Dermis microvascular lymphatic vessel endothelial cell (primary cell): ENCODE data around the gene TMEM141. TPM values are rescaled to one million over a fixed set of nuclear protein-coding genes. Genes with fewer than 3 reads are reported as not detected.
A peak's percentile ranks its signal among the peaks of the same experiment; 100 is the strongest.
"Not testable (repeated sequence)": the region's sequence is repeated elsewhere in the genome, so short reads cannot be mapped to it uniquely, and the experiment has no call there.

ENCODE experiments used
- DNase-seq, 2 donors: peaks; one replicate each; pipeline versions ENCODE4 v3.0.0 to v3.0.0-alpha.2; 2010; ENCODE audit warnings: low read depth in 2 of 2
- total RNA-seq: library from RNA; depleted of rRNA; stranded (reverse); fragments of >200 nt; gene quantifications from 2 replicates; pipeline ENCODE4 v1.2.1, GENCODE V29; 2014

Gene TMEM141
- total RNA-seq, 1 donor from 2014 or later, result 58.8 TPM

DNA sequence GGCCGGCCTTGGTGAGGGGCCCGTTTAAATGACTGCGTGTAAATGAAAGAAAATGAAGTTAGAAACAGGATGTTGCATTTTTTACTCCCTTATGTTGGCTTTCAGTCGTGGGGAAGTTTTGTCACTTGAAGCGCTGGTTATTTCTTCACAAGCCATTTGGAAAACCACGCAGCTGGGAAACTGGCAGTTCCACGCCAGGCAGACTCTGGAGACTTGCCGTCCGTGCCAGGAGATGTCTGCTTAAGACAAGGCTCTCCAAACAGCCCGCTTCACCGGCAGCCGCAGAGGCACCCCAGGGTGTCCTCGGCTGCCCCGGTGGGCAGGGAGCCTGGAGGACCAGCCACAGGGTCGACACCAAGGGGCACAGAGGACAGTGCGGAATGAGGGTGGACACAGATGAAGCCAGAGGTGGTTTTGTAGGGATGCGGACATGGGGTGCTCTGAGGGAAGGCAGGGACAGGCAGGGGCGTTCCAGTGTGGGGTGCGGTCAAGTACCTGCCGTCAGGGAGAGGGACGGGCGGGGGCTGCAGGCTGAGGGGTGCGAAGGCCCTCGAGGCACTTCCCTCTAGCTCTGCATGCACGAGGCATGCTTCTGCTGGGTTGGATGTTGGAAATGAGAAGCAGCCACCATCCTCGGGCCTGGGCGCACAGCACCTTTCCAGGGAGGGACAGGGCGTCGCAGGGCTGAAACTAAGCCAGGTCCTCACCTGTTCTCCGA, 40.0 kb downstream of the TMEM141 start:
- no peak for DNase-seq

DNA sequence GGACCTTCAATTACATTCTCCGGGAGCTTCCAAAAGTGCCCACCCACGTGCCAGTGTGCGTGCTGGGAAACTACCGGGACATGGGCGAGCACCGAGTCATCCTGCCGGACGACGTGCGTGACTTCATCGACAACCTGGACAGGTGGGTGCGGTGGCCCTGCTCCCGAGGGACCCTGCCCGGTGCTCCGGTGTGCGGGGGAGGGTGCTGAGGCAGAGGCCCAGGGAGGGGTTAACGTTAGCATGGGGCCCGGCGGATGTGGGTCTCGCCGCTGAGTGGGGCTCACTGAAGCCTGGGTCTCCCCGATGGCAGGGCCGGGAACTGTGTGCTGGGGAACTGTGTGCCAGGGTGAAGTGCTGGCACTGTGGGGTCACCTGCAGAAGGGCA, 40.6 kb downstream of the TMEM141 start:
- DNase-seq, result no peak

DNA sequence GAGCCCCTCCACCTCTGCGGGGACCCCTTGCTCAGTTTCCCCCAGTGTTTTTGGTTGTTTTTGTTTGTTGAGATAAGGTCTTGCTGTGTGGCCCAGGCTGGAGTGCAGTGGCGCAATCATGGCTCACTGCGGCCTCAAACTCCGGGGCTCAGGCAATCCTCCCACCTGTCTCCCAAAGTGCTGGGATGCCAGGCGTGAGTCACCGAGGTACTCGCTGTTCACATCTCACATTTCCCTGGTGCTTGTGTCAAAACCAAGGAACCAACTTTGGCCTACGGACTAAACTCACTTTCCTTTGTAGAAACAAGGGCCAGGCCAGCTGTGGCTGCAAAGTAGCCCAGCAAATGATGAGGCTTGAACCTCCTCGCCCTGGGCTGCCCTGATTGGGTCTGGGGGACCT, 41.4 kb downstream of the TMEM141 start:
- no peak for DNase-seq

DNA sequence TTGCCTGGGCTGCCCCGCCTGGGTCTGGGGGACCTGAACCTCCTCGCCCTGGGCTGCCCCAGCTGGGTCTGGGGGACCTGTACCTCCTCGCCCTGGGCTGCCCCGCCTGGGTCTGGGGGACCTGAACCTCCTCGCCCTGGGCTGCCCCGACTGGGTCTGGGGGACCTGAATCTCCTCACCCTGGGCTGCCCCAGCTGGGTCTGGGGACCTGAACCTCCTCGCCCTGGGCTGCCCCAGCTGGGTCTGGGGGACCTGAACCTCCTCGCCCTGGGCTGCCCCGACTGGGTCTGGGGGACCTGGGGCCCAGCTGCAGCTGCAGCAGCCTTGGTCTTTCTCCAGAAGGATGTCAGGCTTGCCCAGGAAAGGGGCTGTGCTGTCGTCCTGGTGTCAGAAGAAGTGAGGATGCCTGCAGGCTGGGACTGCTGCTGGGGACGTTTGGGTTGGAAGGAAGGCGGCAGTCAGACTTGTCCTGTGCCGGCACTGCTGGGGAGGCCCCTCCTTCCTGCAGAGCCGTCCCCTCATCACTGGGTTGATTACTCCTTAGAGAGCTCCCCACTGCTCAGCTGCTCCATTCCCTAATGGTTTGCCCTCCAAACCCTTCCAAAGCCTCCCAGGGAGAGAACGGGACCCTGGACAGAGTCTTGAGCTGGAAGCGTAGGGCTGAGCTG, 42.4 kb downstream of the TMEM141 start:
- DNase-seq, result not testable (repeated sequence)

DNA sequence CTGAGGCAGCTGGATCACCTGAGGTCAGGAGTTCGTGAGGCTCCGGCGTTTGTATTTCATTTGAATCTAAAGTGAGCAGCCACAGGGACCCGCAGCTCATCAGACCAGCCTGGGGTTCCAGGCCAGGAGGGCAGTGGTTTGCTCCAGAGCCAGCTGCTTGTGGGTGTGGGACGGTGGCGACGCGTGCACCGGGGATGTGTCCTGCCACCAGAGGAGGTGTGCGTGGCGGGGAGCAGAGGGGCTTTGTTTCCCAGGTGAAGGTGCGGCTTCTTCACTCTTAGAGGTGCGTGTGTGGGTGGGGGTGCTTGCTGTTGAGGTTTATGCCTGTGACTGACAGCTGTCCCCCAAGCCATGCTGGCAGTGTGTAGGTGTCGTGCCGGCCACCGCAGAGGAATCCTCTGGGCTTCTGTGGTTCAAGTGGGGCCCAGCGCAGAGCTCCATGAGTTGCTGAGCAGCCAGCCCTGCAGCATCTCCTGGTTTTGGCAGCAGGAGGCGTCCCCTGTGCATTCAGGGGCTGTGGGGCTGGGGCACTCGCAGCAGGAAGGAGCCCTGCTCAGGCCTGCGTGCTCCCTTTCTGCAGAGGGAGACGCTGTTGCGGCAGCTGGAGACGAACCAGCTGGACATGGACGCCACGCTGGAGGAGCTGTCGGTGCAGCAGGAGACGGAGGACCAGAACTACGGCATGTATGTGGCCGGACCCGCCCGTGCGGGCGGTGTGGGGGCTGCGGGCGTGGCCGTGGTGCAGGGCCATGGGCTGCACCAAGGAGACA, 44.2 kb downstream of the TMEM141 start:
- no peak for DNase-seq

DNA sequence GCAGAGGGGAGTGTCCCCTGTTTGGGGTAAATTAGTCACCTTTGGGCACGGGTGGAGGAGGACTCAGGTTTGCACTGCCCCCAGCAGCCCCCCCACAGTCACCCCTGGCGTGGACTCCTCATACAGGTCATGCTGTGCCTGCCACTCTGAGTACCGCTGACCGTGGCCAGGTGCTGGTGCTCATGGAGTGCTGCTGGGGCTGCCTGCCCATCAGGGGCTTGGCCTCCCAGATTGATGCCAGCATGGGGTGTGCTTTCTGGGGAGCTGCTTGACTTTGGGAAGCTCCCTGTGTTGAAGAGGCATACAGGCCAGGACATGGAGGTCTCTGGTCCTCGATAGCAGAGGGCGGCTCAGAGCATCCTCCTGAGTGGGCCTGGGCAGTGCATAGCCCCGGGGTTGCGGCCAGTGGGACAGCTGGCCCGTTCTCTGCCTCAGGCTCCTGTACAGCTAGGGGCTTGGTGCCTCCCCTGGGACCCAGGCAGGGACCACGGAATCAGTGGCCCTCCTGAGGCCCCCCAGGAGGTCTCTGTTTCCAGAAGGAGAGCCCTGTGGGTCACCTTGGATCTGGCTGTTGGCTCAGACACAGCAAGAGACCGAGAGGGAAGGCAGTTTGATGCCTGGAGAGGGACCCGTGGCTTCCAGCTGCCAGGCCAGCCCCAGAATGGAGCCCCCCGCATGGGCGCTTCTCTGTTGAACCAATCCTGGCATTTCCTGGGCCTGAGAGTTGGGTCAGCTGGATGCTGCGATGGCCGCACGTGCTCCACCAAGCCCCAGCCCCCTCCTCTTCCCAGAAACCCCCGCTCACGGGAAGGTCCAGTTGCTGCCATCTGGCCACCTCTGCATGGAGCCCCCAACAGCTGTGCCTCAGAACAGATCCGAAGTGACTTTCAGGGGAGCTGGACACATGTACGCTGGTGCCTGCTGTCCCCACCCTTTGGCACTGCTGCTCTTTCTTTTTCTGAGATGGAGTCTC, 45.1 kb downstream of the TMEM141 start:
- DNase-seq, result no peak

DNA sequence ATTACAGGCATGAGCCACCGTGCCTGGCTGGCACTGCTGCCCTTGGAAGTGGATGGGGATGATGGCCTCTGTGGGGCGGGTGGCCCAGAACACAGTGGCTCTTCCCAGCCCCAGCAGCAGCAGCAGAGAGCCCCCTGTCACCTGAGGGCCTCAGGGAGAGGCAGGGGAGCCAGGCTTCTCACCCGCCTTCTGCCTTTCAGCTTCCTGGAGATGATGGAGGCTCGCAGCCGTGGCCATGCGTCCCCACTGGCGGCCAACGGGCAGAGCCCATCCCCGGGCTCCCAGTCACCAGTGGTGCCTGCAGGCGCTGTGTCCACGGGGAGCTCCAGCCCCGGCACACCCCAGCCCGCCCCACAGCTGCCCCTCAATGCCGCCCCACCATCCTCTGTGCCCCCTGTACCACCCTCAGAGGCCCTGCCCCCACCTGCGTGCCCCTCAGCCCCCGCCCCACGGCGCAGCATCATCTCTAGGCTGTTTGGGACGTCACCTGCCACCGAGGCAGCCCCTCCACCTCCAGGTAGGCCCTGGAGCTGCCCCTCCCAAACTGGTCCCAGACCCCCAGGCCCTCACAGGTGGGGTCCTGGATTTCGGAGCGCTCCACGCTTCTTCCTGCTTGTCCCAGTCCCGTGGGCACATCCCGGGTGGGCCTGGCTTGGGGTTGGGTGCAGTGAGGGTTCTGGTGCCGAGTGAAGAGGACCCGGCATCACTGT, 46.2 kb downstream of the TMEM141 start:
- no peak for DNase-seq

DNA sequence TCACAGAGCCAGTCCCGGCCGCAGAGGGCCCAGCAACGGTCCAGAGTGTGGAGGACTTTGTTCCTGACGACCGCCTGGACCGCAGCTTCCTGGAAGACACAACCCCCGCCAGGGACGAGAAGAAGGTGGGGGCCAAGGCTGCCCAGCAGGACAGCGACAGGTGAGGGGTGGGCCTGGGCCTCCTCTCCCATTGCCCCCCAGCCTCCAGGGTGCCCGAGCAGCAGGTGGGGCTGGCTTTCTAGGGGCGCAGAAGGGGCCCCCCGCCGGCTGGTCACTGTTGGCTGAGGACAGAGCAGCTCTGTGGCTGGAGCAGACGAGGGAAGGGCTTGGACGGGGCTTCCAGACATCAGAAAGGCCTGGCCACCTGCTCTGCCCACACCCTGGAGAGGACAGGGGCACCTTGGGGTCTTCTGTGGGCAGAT, 46.7 kb downstream of the TMEM141 start:
- DNase-seq, result not testable (repeated sequence)

DNA sequence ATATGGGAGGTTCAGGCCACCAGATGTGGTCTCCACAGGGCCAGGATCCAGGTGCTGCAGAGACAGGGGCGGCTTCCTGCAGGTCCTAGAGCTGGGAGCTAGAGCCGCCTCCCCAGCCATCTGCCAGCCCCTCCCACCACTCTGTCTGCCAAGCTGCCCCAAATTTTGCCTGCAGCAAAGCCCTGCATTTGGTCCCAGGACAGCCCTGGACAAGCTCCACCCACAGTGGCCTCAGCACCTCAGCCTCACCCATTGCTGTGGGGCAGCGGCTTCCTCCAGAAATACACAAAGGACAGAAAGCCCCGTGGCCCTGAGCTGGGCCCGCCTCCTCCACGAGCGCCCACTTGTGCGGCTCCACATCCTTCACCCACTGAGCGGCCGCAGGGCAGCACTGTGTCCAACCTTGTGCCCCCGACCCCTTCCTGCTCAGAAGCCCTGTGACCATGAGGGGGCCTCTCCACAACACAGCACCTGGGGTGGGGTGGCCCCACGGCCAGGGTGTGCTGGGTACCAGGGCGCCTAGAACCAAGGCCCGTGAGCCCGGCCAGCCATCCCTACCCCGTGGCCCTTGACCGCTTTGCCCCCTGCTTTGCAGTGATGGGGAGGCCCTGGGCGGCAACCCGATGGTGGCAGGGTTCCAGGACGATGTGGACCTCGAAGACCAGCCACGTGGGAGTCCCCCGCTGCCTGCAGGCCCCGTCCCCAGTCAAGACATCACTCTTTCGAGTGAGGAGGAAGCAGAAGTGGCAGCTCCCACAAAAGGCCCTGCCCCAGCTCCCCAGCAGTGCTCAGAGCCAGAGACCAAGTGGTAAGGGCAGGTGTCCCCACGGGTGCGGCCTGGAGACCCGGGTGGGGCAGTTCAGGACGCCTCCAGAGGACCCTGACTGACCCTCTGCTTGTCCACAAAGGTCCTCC, 47.4 kb downstream of the TMEM141 start:
- DNase-seq, result no peak

DNA sequence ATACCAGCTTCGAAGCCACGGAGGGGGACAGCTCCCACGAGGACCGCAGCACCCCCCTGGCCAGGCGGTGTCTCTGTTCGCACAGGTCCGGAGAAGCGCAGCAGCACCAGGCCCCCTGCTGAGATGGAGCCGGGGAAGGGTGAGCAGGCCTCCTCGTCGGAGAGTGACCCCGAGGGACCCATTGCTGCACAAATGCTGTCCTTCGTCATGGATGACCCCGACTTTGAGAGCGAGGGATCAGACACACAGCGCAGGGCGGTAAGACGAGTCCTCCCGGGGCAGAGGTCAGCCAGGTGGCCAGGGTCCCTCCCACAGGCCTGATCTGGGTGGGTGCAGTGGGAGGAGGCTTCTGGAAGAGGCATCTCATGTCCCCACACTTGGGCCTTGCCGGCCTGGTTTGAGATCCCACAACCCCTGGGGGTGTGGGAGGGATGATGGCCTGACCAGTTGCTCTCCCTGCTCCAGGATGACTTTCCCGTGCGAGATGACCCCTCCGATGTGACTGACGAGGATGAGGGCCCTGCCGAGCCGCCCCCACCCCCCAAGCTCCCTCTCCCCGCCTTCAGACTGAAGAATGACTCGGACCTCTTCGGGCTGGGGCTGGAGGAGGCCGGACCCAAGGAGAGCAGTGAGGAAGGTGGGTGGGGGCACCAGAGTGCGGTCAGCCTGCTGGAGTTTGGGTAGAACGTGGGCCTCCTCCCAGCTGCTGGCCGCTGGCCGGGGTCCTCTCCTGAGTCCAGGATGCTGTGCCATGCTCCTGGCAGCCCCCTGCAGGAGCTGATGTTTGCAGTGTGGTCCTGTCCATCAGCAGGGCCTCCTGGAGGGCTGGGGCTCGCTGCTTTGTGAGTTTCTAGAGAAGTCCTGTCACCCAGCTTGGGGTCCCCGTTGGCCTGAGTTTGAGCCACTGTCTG, 48.3 kb downstream of the TMEM141 start:
- no peak for DNase-seq

DNA sequence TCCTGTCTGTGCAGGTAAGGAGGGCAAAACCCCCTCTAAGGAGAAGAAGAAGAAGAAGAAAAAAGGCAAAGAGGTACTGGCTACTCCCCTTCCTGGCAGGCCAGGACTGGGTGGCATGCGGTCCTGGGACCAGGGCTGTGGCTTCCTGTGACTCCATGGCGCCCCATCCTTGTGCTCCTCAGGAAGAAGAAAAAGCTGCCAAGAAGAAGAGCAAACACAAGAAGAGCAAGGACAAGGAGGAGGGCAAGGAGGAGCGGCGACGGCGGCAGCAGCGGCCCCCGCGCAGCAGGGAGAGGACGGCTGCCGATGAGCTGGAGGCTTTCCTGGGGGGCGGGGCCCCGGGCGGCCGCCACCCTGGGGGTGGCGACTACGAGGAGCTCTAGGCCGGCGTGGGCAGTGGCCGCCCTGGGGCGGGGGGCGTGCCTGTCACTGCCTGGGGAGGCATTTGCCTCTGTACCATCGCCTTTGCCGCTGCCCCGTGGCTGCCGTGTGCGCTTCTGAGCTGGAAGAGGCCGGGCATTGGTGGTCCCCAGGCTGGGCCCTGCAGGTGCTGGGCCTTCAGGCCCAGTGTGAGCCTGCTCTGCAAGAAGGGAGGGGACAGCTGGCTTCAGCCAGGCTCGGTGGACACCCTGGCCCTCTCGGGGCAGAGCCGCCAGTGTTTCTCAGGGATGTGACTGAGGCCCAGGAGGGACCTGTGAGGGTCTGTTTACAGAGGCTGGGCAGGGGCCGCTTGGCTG, 49.2 kb downstream of the TMEM141 start:
- no peak for DNase-seq

DNA sequence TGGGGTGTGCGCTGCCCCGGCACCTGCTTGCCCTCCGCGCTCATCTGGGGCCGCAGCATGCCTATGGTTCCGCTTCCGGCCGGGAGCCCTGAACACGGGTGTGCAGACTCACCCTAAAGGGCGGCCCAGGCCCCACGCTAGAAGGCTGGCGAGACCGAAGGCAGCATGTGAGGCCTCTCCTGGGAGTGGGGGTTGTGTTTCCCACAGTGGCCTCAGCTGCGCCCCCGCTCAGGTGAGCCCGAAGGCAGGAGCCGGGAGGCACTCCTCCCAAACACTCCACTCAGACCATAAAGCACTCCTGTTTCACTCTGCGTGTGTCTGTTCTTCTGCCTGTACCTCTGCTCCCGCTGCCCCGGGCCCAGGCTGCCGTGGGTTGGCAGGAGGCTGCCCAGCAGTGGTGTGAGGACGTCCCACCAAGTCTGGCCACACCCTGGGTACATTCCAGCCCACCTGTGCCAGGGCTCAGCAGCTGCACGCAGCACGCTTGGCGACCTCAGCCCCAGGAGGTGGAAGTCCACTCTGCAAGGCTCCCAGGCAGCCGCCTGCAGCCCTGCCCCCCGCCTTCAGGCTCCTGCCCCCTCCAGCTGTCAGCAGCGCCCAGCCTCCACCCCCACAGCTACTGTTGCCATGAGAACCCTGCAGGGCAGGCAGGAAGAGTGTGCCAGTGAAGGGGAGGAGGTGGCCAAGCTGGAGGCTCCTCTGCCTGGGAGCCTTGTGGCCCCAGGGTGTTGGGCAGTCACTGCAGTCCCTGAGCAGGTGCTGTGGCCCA, 49.9 kb downstream of the TMEM141 start:
- DNase-seq, result peak in 1 of 2 donors; percentile 19

DNA sequence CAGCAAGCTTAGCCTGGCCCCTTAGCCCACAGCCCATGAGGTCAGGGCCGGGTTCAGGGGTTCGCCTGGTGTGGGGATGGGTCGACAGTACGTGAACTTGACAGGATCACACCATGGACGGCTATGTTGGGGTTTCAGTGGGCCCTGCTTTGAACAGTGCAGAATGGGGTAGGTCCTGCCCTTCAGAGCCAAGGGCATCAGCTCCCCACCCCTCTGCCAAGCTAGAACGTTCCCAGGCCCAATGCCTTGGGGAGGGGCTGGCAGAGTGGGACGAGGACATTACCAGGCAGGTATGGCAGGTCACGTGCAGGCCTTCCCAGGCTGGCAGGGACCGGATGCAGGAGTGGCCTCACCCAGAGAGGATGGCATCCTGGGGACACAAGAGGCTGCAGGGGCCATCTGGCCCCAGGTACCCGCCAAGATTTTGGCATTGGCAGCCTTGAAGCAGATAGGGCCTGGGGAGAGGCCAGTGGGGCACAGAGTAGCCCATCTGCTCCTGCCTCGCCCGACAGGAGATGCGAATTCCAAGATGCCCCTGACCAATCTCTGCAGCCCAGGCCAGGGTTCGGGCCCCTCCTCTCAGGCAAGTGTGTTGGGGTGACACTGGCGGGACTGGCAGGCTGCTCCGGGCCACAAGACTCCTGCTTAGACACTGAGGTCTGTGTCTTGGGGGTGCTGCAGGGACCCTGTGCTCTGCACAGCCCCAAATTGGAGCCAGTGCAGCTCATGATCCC, 50.7 kb downstream of the TMEM141 start:
- DNase-seq, result not testable (repeated sequence)

DNA sequence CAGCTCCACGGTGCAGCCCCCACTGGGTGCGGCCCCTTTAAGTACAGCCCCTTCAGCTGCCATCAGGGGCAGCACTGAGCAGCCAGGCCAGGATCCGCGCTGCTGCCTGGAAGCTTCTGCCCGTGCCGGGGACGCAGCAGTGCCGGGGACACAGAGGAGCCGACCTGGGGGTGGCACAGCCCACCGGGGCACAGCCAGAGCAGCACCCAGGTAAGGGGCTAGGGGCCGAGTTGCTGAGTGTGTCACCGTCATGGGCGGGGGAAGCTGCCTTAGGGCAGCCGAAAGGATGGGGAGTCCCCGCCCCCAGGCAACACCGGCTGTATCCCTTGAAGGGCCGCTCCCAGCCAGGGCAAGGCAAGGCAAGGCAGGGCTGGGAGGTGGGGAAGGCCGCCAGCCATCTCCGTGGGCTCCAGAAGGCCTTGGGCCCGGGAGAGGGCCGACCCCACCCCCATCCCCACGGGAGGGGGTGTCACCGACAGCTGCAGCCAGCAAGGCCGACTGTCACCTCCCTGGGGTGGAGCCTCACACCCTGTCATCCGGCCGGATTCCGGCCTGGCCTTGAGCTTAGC, 51.3 kb downstream of the TMEM141 start, which contains the start of gene AJM1:
AJM1 (plus strand) TSS at position 99 of the 569 bp plus-strand sequence. CDS start 1,937 bp downstream, outside the sequence.
- peak; percentile 46 to 75 for DNase-seq
